IMR-90 (cell line): Measurements from ENCODE around the gene APP. TPM values are rescaled to one million over a fixed set of nuclear protein-coding genes. Genes with fewer than 3 reads are reported as not detected.

Experiments
- ATAC-seq: fragments of 200-7000 bp; cut with Tn5 transposase; 2 replicates; pipeline ENCODE4 v1.9.1; 2020; ENCODE audit warnings: low read depth, mild to moderate bottlenecking, moderate library complexity
- BruUV-seq: library from RNA; stranded (reverse); fragments of 400-500 nt; replicated peaks from 2 replicates; lab custom pipeline; 2021; lab: Mats Ljungman, UMichigan
- CTCF ChIA-PET: fragments of 300-600 bp; formaldehyde crosslinking; extraction: SDS; loops from one replicate; lab custom pipeline; 2021; ENCODE audit warnings: antibody characterized with exemption; lab: Yijun Ruan, JAX
- POLR2A ChIA-PET: fragments of 300-600 bp; sonication (Branson Sonifier 250); formaldehyde crosslinking; loops from one replicate; lab custom pipeline; 2022; ENCODE audit warnings: antibody characterized with exemption; ENCODE audit not compliant: unreplicated experiment; lab: Charles Lee
- DNase-seq: peaks from one replicate; pipeline ENCODE4 v3.0.0; 2013
- H2AFZ ChIP-seq: replicated peaks from 2 replicates; pipeline ENCODE3; 2013; ENCODE audit warnings: low read length, mild to moderate bottlenecking; ENCODE audit not compliant: poor library complexity
- H2AK5ac ChIP-seq: 2 replicates; pipeline ENCODE4 v1.6.1; 2013; ENCODE audit warnings: low read depth, low read length, inconsistent platforms
- H2AK9ac ChIP-seq: replicated peaks from 2 replicates; pipeline ENCODE3; 2013; ENCODE audit warnings: mild to moderate bottlenecking, low read depth, low read length, moderate library complexity; ENCODE audit not compliant: poor library complexity
- H2BK120ac ChIP-seq: 2 replicates; pipeline ENCODE4 v1.6.1; 2013; ENCODE audit warnings: low read depth, low read length, inconsistent platforms
- H2BK15ac ChIP-seq: 3 replicates; pipeline ENCODE4 v1.6.1; 2013; ENCODE audit warnings: low read depth, low read length, inconsistent platforms
- H2BK20ac ChIP-seq: 2 replicates; pipeline ENCODE4 v1.6.1; 2013; ENCODE audit warnings: low read depth, mild to moderate bottlenecking, inconsistent platforms, low read length, moderate library complexity
- H2BK5ac ChIP-seq: 2 replicates; pipeline ENCODE4 v1.6.1; 2013; ENCODE audit warnings: mild to moderate bottlenecking, low read depth, low read length, inconsistent platforms; ENCODE audit not compliant: poor library complexity, severe bottlenecking
- H3K14ac ChIP-seq: replicated peaks from 2 replicates; pipeline ENCODE4 v1.6.1; 2013; ENCODE audit warnings: low read depth, low read length, inconsistent platforms
- H3K18ac ChIP-seq: 2 replicates; pipeline ENCODE4 v1.6.1; 2013; ENCODE audit warnings: low read depth, low read length, control low read depth
- H3K23ac ChIP-seq: 2 replicates; pipeline ENCODE4 v1.6.1; 2013; ENCODE audit warnings: low read depth, low read length, inconsistent platforms
- H3K27ac ChIP-seq: 2 replicates; pipeline ENCODE4 v1.5.1; 2013; ENCODE audit warnings: mild to moderate bottlenecking, control low read depth, low read length; ENCODE audit not compliant: insufficient read depth
- H3K27me3 ChIP-seq: 2 replicates; pipeline ENCODE4 v1.6.1; 2013; ENCODE audit warnings: low read length; ENCODE audit not compliant: control insufficient read depth, insufficient read depth
- H3K36me3 ChIP-seq: 2 replicates; pipeline ENCODE4 v1.6.1; 2013; ENCODE audit warnings: low read length, mixed read lengths; ENCODE audit not compliant: control insufficient read depth, insufficient read depth
- H3K4ac ChIP-seq: 2 replicates; pipeline ENCODE4 v1.6.1; 2013; ENCODE audit warnings: low read depth, low read length, inconsistent platforms
- H3K4me1 ChIP-seq: 2 replicates; pipeline ENCODE4 v1.6.1; 2013; ENCODE audit warnings: low read length, mixed read lengths; ENCODE audit not compliant: control insufficient read depth, insufficient read depth
- H3K4me2 ChIP-seq: 2 replicates; pipeline ENCODE4 v1.6.1; 2013; ENCODE audit warnings: low read depth, mild to moderate bottlenecking, control low read depth, low read length, moderate library complexity
- H3K4me3 ChIP-seq: 2 replicates; pipeline ENCODE4 v1.5.1; 2013; ENCODE audit warnings: low read depth, mild to moderate bottlenecking, control low read depth, low read length, moderate library complexity; ENCODE audit not compliant: insufficient read depth
- H3K56ac ChIP-seq: 2 replicates; pipeline ENCODE4 v1.6.1; 2013; ENCODE audit warnings: low read length, inconsistent platforms; ENCODE audit not compliant: insufficient read depth; ENCODE audit errors: extremely low read depth
- H3K79me1 ChIP-seq, 2 experiments: 2 replicates each; pipeline ENCODE4 v1.6.1; 2013; ENCODE audit warnings: low read length in 2 of 2, inconsistent platforms in 1 of 2, low read depth in 1 of 2
- H3K9ac ChIP-seq: 2 replicates; pipeline ENCODE4 v1.6.1; 2013; ENCODE audit warnings: low read depth, low read length, control low read depth
- H3K9me1 ChIP-seq: 2 replicates; pipeline ENCODE4 v1.6.1; 2013; ENCODE audit warnings: low read length, inconsistent platforms; ENCODE audit not compliant: insufficient read depth
- H3K9me3 ChIP-seq: 2 replicates; pipeline ENCODE4 v1.6.1; 2013; ENCODE audit warnings: low read length; ENCODE audit not compliant: control insufficient read depth, insufficient read depth
- H4K20me1 ChIP-seq: 2 replicates; pipeline ENCODE4 v1.6.1; 2013; ENCODE audit warnings: low read length, inconsistent platforms; ENCODE audit not compliant: insufficient read depth
- H4K5ac ChIP-seq: 2 replicates; pipeline ENCODE4 v1.6.1; 2013; ENCODE audit warnings: mild to moderate bottlenecking, low read depth, low read length, control low read depth
- H4K8ac ChIP-seq, 2 experiments: 2 replicates each; pipeline ENCODE4 v1.6.1; 2013; ENCODE audit warnings: low read depth in 2 of 2, low read length in 2 of 2, control low read depth in 1 of 2, inconsistent platforms in 1 of 2
- H4K91ac ChIP-seq: 2 replicates; pipeline ENCODE4 v1.6.1; 2013; ENCODE audit warnings: low read depth, low read length, inconsistent platforms; ENCODE audit not compliant: insufficient read depth
- MAZ ChIP-seq: IDR thresholded peaks from 2 replicates; pipeline ENCODE4 v1.6.1; 2012; ENCODE audit warnings: low read depth, mild to moderate bottlenecking, low read length, improper control_type of control experiment, moderate library complexity, borderline replicate concordance
- RCOR1 ChIP-seq: IDR thresholded peaks from 2 replicates; pipeline ENCODE4 v1.6.1; 2012; ENCODE audit warnings: mild to moderate bottlenecking, low read length, improper control_type of control experiment; ENCODE audit not compliant: insufficient replicate concordance
- RFX5 ChIP-seq: IDR thresholded peaks from 2 replicates; pipeline ENCODE4 v1.8.0; 2012; ENCODE audit warnings: low read depth, mild to moderate bottlenecking, low read length, moderate library complexity
- WGBS, 2 experiments: methylation state at CpG; one replicate each; pipeline versions ENCODE4 v1.1.5 to v1.1.7; 2013; ENCODE audit warnings: missing lambda C conversion rate in 2 of 2; ENCODE audit not compliant: insufficient read length in 1 of 2; ENCODE audit errors: extremely low coverage in 2 of 2; 5-methylcytosine and 5-hydroxymethylcytosine counted together
- dilution Hi-C: fragments of 300-500 bp; cut with HindIII; formaldehyde crosslinking; loops from one replicate; pipeline ENCODE4 v1.14.3; 2018; ENCODE audit warnings: low sequenced_read_pairs; ENCODE audit not compliant: unreplicated experiment
- in situ Hi-C: fragments of 300-500 bp; cut with MboI; formaldehyde crosslinking; loops from 3 replicates; pipeline ENCODE4 v1.14.3; 2019; ENCODE audit warnings: low sequenced_read_pairs, inconsistent platforms, mixed read lengths
- intact Hi-C: fragments of 100-400 bp; cut with micrococcal nuclease; formaldehyde crosslinking; loops from 2 replicates; pipeline ENCODE4 v1.10.0; 2022
- polyA plus RNA-seq, 3 experiments: library from polyadenylated mRNA; depleted of rRNA; stranded (reverse); fragments of >200 nt; gene quantifications; 2 replicates each; pipeline ENCODE4 v1.2.3, GENCODE V29; 2012; ENCODE audit warnings: low replicate concordance in 1 of 3
- total RNA-seq: library from RNA; depleted of rRNA; stranded (reverse); fragments of >200 nt; gene quantifications from 2 replicates; pipeline ENCODE4 v1.2.3, GENCODE V29; 2012

Gene APP
- total and polyA plus RNA-seq, 2 of the 4 experiments (the other 2 are of a cell fraction), result 191 to 530 TPM

- no CpG with 5 or more reads among the region's 1 CpG for WGBS, 2 experiments
- TF ChIP-seq RFX5 (no peak), RCOR1 (no peak), MAZ (no peak)
- Histone ChIP-seq H4K20me1 (no peaks in the 10 kb centered on the region), H3K79me1 (peaks cover 4 to 8% of the 10 kb centered on the region in 2 experiments; a peak in 3 of 4 replicates), H2AK5ac (no peak overlapping the region), H3K14ac (no peak overlapping the region), H3K4ac (no peak overlapping the region), H3K9ac (no peak overlapping the region), H4K5ac (no peak overlapping the region), H2AFZ (no peak overlapping the region), H4K91ac (no peak overlapping the region), H3K4me1 (peaks cover 3% of the 10 kb centered on the region), H2BK15ac (no peak overlapping the region), H2AK9ac (no peak overlapping the region), H3K56ac (no peak overlapping the region), H4K8ac (no peak overlapping the region), H3K36me3 (peaks cover 17% of the 10 kb centered on the region), H3K4me3 (no peak overlapping the region), H3K27ac (no peak overlapping the region), H3K23ac (no peak overlapping the region), H2BK5ac (no peak overlapping the region), H3K9me3 (no peaks in the 10 kb centered on the region), H3K4me2 (no peak overlapping the region), H3K18ac (no peak overlapping the region), H2BK120ac (no peak overlapping the region), H3K9me1 (peaks cover 9% of the 10 kb centered on the region; the same call in 1 of the 2 replicates), H2BK20ac (no peak overlapping the region), H3K27me3 (no peaks in the 10 kb centered on the region)
- in situ Hi-C loops, result no loop called here
- intact Hi-C loops, result no loop called here
- DNase-seq (no peak), ATAC-seq (no peak)
- dilution Hi-C loops, result no loop called here
- POLR2A ChIA-PET, result no interaction called here
- CTCF ChIA-PET, result interaction anchor here (0.7 kb wide), 1 partner anchor 163 kb away, joined by 6 read pairs; no protein-coding TSS in a partner anchor
- no TSS peak for BruUV-seq
These were observed 266.4 kb downstream of the APP start for GRCh38 chr21:25904044-25904695.
